Activated CD4-positive, CD25-positive, alpha-beta regulatory T cell treated with anti-CD3 and anti-CD28 coated beads, Interleukin-2, amount 50 U/mL, for 24 hours (primary cell): Measurements from ENCODE around the gene ESYT3.
"Not testable (repeated sequence)": the region's sequence is repeated elsewhere in the genome, so short reads cannot be mapped to it uniquely, and the experiment has no call there.

ENCODE experiments used
- ATAC-seq, 2 donors: fragments of 150-1000 bp; cut with Tn5 transposase; one replicate each; pipeline ENCODE4 v1.10.0; 2021; ENCODE audit warnings: mild to moderate bottlenecking in 1 of 2, moderate library complexity in 1 of 2

Gene ESYT3

DNA sequence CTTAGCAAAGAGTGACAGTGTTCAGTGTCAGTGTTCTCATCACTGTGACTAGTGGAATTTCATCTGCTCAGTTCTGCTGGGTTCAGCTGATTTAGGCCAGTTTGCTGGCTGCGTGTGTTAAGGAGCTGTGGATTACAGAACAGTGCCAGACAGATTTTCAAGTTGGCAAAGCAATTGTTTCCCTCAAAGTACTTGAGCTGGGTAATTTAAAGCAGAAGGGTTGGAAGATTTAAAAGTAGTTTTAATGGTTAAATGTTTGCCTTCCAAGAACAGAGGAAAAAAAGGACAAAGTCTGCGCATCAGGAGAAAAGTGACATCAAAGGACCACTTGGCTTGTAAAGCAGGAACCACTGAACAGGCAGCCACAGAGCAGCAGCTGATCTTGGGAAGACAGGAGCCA is 8.7 kb downstream of the ESYT3 start:
- ATAC-seq = no peak

DNA sequence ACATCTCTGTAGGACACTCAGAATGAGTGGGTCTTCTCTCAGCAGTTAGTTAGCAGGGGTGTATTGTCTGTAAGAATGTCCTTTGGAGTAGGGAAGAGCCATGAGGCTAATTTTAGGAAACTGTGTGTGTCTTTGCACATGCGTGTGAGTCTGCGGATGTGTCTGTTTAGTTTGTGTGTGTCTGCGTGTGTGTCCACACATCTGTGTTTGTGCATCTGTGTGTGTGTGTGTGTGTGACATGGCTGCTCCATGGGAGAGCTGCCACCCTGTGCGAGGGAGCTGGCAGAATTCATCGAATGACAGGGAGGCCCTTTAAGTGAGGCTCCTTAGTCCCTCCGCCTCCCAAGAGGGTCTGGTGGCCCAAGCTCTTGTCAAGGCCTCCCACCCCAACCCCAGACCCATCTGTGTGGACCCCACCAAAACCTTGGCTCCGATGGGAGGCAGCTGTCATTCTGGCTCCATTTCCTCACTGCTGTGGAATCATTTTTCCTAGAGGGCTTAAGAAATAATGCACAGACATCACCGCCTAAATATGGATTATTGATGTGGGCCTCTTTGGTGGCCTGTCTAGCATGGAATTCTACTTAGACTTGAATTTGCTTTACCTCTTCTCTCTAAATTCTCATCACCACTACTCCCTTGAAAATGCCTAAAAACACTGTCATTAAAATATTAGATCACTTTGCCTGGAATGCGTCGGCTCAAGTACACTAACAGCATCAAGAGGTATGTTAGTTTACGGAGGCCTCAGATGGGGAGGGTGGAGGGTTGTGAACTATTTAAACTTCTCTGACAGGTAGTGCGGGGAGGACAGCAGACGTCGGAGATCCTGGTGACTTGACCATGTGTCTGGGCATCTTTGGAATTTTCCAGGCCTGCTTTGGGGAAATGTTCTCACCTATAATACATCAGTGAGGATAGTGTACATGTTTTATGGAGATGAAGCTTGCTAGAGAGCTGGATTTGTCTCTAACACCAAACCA is 9.4 kb downstream of the ESYT3 start:
- no peak for ATAC-seq

DNA sequence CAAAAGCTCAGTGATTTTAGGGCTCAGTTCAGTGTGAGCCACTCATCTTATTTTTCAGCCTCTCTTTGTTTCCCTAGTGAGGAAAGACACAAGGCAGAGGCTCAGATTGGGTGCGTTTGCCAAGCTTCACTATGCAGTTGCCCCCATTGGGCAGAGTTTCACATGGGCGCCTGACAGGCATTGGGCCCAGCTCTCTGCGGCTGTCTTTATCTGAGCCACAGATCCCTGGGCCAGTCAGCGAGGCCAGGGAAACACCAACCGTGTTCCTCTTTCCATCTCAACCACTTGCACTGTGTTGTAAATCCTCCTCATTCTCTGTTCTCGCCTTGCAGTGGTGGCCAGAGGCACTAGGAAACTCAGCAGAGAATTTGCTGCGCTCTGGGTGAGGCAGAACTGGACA is 10.8 kb downstream of the ESYT3 start:
- no peak for ATAC-seq

DNA sequence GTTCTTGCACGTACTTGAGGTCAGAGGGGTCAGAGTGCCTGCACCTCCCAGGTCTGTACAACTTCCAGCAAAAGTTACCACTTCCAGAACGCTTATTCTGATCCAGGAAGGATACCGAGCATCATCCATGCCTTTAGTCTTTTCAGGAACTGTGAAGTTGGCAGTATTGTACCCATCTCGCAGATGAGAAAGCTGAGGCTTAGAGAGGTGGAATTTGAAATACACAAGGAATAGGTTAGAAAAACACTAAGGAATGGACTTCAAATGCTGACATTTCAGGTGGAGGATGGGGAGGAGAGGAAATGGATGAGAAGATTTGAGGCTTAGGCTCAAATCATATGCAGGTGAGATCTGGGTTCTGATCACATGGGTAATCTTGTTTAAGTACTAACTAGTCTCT is 11.2 kb downstream of the ESYT3 start:
- ATAC-seq = no peak

DNA sequence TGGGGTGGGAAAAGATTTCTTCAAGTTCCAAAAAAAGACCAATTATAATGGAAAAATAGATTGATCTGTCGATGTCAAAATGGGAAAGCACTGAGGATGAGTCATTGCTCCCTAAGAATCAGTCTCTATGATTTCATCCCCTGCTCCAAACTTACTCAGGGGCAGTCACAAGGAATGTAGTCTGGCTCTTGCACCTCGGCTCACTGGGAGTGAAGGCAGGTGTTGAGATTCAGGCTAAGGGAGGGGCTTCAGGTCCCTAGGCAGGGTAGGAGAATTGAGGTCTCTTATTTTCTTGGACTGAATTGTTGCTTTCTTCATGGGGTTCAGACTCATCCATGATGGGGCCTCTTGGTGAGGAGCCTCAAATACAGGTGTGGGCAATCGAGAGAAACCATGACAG is 14.2 kb downstream of the ESYT3 start:
- ATAC-seq = no peak

DNA sequence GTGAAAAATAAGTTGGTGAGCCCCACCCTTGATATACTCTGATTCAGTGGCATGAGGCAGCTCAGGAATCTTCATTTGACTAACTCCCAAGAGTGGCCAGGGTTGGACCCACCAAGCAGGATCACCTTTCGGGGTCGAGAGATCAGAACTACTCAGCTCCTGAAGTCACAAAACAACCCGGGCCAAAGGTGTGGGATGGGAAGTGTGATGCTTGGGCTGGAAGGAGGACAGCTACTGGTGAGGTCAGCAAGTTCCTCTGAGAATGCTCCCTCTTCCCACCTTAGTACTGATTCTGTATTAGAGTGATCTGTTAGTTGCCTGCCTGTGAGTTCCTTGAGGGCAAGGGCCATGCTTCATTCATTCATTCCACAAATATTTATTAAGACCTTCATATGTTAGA is 15.1 kb downstream of the ESYT3 start:
- ATAC-seq = no peak

DNA sequence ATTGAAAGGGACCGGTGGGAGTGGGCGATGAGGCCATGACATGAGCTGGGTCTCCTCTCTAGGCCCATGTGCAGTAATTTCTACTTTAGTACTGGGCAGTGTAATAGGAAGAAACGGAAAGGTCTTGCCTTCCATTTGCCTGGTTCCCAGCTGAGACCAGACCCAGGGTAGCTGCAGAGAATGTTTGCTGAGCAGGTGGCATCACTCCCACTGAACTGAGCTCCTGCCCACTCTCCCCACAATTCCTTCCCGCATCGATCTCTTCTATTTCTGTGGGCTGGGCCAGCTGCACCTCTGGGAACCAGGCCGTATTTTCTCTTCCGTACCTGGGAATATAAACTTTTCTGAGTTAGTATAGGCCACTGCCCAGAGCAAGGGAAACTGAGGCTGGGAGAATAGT is 15.8 kb downstream of the ESYT3 start:
- no peak for ATAC-seq

DNA sequence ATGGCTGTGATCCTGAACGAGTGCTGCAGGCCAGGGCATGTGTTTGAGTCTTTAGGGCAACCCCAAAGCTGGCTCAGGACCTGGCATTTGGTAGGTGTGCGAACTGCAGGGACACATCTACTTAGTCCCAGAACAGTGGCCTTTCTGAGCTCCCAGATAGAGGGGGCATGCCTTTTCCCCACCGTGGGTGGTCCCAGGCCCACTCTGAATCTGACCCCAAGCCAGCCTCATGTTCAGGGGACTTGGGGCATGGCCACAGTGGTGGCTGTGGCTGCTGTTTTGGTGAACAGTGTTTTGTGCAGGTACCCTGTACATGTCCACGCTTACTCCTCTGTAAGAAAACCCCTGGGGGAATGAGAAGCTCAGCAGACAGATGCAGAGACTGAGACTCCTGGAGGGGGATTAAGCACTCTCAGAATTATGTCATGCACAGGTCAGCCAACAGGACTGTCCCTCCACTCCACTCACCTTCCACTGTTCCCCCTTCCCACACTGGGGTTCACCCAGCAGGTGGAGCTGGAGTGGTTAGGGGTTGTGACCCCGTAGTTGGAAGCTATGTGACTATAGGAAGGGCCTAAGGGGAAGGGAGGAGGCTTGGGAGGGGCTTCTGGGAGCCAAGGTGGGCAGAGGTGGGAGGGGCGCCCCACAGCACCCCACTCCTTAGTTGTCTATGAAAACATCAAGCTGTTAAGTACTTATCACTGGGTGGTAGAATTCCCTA is 16.4 kb downstream of the ESYT3 start:
- ATAC-seq = no peak

DNA sequence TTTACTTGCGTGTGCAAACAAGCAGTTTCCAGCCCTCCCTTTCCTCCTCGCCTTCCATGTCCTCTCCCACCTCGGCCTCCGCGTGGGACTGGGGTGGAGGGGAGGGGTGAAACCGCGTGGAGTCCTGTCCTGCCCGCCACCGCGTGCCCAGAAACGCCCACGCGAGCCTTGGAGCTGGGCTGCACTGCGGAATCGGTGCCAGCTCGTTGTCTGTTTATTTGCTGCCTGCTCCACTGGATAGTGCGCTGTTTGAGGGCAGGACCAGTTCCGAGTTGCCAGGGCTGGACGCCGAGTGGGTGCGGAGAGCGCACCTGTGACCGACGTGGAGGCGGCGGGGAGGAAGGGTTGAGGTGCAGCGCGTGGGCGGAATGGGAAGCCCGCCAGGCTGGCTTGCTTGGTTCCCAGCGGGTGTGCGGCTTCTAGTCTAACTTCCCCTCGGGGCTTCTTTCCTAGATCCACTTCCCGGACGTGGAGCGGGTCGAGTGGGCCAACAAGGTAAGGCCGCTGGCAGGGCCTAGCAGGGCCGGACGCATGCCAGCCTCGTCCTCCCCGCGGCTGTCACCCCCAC is 17.3 kb downstream of the ESYT3 start:
- no peak for ATAC-seq

DNA sequence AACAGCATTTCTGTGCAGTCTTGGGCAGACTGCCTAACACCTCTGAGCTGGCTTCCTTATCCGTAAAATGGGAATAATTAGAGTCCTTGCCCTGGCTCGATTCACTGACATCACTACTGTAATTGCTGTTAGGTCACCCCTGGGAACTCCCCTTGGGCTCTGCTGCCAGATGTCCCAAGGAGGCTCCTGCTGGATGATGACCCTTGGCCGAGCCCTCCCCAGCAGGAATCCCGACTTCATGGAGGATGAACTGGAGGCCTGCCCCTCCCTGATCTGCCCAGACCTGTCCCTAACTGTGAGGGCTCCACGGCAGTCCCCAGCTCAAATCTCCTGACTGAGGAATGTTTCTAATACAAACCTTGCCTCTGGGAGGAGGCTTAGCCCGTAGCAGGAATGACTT is 18.0 kb downstream of the ESYT3 start:
- ATAC-seq = no peak

DNA sequence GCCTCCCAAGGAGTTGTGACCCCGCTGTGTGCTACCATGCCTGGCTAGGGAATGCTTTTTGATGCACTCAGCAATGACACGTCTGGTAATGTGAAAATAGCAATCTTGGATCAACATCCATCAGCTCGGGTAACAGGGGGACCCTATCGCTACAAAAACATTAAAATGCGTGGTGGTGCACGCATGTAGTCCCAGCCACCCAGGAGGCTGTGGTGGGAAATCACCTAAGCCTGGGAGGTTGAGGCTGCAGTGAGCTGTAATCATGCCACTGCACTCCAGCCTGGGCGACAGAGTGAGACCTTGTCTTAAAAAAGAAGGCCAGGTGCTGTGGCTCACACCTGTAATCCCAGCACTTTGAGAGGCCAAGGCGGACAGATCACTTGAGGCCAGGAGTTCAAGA is 19.5 kb downstream of the ESYT3 start:
- not testable (repeated sequence) for ATAC-seq

DNA sequence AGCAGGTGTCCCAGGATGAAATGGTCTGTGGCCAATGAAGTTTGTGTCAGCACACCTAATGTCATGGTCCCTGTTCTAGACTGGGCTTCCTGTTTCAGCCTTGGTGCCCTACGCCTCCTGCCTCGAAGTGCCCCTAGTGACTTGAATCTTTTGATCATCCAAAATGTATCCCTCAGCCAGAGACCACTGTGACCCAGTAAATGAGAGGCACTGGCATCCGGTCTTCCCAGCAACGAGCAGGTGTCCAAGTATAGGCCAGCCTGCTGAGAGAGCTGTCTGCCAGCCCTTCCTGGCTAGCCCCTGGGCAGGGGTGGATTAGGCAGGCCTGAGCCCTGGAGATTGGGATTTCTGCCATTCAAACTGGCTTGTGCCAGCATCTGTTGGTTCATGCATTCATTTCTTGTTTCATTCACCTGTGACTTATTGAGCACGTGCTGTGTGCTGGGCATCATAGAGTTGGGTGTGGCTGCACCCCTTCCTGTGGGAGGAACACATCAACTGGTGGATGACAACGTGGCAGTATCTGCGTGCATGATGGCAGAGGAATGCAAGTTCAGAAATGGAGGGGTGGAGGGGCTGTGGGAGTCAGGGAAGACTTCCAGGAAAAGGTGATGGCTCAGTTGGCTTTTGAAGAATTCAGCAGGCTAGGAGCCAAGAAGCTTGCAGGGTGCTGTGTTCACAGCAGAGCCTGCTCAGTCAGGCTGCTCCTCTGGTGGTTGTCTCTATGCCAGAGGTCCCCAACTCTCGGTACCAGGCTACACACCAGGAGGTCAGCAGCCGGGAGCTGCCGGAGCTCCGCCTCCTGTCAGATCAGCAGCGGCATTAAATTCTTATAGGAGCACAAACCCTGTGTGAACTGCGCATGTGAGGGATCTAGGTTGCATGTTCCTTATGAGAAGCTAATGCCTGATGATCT is 21.6 kb downstream of the ESYT3 start:
- ATAC-seq = no peak

DNA sequence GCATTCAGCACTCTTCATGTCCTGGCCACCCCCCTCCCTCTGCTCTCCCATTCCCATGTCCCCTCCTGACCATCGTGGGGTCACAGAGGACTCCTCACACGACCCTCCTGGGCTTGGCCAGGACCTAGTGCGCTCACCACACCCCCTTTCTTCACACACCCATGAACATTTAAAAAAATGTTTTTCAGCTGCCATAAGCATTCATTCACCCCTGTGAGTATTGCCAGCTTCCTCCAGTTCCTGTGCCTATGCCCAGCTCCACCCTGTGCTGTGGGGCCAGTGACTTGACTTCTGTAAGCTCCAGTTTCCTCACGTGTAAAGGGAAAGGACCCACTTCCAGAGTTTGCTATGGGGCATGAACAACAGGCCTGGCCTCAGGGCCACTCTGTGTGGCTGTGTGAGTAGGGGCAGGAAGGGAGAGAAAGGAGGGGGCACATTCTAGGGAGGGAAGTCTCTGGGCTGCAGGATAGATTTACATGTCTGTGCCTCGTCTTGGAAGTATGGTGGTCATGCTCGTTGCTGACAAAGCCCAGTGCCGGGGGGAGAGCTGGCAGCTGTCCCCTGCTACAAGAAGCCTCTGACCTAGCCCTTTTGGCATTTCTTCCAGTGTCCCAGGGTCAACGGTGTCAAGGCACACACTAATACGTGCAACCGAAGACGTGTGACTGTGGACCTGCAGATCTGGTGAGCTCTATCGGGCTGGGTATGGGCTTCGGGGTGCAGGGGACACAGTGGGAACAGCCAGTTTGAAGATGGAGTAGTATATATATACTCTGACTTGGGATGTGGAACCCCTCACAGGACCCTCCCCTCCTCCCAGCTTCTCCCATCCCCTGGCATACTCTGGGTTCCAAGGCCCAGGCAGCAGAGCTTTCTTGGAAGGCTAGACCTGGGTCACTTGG is 22.8 kb downstream of the ESYT3 start:
- ATAC-seq = no peak

DNA sequence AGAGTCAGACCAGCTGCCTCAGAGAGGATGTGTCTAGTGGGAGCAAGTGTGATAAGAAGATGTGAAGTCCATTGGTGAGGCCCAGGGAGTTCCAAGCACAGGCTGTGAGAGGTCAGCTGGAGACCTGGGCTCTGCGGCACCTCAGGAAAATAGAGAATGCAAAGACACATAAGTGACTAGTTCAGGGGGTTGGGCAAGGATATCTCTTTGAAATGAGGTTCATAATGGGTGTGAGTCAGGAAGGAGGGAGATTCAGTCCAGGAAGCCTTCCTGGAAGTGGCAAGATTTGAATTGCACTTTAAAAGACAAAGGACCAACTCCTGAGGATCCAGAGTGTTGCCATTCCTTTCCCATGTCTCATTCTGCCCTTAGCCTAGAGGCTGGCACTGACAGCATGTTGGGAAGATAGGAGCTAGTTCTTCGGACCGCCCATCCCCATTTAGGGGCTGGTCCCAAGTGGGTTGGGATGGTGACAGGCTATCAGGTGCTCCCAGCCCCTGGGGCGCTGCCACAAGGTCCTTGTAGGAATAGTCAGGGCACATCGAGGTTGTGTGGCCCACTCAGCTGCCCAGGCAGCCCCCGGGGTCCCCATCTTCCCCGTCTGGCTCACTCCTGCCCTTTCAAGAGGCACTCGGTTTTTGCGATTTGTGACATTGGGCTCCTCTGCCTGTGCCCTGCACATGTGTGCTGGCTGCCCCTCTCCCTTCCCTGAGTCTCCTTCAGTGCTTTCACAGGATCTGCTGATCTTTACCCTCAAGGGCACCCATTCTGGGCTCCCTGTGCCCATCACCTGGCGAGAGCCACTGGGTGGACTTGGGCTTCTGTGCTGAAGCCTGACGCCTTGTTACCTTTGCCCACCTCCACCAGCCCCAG is 23.7 kb downstream of the ESYT3 start:
- ATAC-seq = no peak

DNA sequence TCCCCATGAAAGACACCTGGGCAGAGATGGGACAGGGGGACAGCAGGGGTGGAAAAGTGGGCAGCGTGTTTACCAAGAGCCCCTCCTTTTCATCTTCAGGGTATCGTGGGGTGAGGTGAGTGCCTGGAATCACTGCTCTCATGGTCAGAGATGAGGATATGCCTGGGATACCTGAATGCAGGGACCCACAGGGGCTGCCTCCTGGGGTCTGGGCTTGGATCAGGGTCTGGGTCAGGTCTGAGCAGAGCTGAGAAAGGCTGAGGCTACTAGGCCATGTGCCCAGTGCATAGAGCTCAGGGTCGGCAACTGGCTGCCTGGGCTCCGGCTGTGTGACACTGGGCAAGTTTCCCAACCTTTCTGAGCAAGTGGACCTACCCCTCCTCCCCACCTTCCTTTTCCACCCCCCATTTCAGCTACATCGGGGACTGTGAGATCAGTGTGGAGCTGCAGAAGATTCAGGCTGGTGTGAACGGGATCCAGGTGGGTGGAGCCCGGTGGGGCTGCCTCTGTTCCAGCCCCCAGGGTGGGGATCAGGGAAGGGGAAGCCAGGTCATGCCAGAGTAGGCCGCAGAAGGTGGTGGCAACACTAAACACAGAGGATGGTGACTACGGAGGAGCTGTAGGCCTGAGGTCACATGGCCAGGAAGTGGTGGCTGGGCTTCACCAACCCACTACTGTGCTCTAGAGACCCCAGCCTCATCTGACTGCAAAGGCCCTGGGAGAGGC is 24.5 kb downstream of the ESYT3 start:
- ATAC-seq = no peak

DNA sequence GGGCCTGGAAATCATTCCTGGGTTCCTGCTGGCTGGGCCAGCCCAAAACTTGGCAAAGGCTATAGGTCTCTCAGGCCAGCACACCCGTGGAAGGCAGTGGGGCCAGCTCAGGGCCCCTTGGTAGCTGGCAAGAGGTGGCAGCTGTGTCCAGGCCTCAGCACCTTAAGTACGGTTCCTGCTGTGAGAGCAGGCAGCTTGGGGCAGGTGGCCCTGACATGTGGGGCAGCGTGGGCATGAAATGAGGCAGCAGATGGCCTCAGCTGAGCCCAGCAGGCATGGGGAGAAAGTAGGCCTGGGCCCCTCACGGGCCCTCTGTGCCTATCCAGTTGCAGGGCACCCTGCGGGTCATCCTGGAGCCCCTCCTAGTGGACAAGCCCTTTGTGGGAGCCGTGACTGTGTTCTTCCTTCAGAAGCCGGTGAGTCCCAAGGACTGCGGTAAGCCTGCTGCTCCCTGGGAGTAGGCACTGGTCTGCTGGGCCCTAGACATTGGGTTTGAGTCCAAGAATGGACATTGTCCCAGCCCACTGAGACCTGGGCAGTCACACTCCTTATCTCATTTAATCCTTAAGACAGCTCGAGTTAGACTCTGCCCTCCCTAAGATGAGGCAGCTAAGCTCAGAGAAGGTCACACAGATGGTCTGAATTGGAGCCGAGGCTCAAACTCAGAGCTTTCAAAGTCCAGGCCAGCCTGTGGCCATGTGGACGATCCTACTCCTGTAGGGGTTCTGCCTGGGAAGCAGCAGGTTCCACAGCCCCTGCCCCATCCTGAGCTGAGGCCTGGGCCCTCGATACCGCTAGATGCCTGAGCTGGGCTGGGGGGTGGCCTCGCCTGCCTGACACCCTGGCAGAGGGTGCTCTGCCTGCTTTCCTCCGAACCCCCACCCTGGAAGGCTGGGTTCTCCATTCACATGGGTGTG is 25.5 kb downstream of the ESYT3 start:
- ATAC-seq = no peak

DNA sequence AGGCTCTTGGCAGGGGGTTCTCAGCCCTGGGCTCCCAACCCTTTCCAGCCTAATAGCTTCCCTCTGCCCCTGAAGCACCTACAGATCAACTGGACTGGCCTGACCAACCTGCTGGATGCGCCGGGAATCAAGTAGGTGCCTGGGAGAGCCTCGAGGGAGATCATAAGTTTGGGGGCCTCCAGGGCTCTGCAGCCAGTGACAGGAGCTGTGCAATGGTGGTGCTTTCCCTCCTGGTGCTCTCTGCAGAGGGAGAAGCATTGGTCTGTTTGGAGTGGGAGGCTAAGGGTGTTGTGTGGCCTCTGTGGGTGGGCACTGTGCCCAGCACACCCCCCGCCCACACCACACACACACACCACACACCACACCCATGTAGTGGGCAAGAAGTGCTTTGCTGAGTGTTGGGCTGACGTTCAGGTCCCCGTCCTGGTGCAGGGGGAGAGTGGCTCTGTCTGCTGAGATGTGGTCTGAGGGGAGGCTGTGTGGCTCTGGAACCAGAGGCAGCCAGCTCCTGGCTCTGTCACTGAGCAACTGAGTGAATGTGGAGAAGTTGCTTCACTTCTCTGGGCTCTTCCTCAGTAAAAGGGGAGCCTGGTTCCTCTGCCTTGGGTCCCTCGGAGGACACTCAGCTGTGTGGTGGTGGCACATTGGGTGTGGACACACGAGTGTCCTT is 26.3 kb downstream of the ESYT3 start:
- no peak for ATAC-seq

DNA sequence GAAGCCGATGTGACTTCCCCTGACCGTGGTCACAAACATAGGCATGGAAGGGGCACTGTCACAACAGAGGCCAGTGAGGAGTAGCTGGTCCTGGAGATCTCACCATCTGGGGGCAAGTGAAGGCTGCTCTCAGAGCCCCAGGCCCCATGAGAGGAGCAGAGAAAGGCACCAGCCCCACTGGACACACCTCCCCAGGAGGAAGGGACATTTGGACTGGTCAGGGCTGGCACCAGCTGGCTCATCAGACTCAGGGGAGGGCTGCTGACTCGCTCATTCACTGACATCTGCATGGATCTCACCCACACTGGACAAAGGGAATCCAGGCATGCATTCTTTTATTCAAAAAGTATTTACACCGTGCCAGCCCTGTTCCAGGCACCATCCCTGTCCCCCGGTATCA is 26.8 kb downstream of the ESYT3 start:
- ATAC-seq = no peak
